GM19240 (cell line): ENCODE data around the gene RBMXL2.

Source experiments
- DNase-seq: peaks from one replicate; pipeline ENCODE4 v3.0.0; 2011; ENCODE audit warnings: low spot score; ENCODE audit not compliant: insufficient read length

Gene RBMXL2

DNA sequence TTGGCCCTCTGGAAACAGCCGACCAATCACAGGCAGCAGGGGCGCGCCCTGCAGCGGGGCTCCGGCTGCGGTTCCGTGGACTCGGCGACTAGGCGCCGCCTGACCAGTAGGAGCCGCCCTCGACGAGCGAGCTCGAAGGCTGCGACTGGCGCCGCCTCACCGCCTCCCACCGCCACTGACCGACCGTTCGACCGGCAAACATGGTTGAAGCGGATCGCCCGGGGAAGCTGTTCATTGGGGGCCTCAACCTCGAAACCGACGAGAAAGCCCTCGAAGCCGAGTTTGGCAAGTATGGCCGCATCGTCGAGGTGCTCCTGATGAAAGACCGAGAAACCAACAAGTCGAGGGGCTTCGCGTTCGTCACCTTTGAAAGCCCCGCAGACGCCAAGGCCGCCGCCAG is at the start of gene RBMXL2:
TSS of gene RBMXL2 (plus strand) at position 78 of the 400 bp plus-strand sequence. CDS start at position 201, 123 bp downstream.
- DNase-seq, result no peak

DNA sequence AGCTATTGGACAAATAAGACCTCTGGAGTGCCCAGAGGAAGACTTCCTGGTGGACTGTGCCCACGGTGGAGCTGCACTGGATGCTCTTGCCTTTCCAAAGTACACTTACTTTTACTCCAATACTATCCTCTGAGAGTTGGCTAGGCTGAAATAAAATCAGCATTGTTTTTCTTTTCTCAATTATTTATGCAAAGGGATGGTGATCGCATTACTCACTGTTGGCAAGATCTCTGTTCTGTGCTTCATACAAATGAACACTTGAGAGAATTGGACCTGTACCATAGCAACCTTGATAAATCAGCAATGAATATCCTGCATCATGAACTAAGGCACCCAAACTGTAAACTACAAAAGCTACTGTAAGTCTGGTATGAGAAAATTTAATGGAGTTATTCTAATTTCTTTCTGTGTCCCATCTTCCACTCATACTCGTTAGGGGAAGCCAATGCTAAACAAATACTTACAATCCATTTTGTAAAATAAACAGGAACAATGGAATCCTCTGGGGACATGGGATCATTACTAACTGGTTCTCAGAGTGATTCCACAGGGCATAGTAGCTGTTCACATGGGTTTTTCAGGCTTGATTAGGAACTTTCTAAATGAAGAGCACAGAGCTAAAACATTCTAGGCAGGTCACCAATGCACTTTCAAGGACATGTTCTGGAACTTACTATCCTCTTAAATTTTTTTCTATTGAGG is 42.2 kb upstream of the RBMXL2 start:
- DNase-seq, result no peak

DNA sequence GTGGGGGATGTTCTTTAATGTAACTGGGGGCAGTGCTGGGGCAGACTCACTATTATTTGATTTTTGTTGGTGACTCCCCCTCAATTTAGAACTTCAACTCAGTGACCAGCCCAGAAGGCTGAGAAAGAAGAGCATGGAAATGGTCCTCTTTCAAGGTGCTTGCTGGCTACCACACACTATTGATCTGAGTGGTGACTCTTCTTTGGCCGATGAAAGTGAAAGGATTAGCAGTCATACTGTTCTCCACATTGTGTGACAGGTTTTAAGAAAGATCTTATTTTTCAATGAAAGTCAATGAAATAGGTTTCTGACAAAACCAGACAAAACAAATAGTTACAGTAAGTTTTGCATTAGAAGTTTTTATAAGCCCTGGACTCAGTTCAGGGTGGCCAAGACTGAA is 38.6 kb upstream of the RBMXL2 start:
- no peak for DNase-seq

DNA sequence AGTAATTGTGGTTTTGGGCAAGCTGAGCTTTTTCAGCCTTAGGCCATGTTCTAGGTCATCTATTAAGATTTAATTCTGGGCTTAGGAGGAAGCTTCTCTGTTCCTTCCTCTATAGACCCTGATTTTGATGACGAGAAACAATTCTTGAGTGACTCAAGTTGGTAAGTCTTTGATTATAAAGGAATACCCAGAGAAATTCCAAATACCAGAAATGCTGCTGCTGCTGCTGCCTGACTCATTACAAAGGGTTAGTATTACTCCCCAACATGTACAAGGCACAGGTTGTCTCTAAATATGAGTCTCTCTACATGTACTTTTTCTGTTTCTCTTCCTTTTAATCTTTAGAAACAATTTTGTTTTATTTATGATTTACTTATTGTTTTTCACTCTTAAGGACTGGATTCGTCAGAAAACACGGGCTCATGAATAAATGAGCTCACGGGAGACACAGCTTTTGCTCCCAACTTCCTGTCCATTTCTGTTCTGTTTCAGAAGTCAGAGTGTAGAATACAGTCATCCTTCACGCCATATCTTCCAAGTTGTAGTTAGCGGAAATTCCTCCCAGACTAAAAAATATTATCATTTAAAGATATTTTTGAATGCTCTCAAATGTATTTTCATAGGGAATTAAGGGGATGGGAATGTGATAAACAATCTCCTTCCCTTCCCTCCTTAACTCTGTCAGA is 31.8 kb upstream of the RBMXL2 start:
- no peak for DNase-seq

GRCh38 chr11:7057641-7058040 is 31.2 kb upstream of the RBMXL2 start:
- DNase-seq, result no peak

DNA sequence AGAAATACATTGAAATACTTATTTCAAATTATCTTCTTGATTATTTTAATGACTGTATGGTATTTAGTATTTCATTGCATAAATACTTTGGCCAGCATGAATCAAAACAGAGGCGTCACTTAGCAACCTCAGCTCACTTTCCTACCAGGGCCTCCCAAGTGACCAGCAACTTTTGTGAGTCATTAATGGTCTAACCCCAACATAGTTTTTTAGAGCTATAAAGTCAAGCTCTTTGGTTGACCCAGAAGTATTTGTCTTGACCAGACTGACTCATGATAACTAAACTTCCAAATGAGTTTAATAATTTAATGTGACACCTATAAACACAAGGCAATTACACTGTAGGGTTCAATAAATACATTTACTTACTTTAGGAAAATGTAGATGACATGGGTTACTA is 27.9 kb upstream of the RBMXL2 start:
- no peak for DNase-seq

GRCh38 chr11:7062534-7062933 is 26.3 kb upstream of the RBMXL2 start:
- no peak for DNase-seq

DNA sequence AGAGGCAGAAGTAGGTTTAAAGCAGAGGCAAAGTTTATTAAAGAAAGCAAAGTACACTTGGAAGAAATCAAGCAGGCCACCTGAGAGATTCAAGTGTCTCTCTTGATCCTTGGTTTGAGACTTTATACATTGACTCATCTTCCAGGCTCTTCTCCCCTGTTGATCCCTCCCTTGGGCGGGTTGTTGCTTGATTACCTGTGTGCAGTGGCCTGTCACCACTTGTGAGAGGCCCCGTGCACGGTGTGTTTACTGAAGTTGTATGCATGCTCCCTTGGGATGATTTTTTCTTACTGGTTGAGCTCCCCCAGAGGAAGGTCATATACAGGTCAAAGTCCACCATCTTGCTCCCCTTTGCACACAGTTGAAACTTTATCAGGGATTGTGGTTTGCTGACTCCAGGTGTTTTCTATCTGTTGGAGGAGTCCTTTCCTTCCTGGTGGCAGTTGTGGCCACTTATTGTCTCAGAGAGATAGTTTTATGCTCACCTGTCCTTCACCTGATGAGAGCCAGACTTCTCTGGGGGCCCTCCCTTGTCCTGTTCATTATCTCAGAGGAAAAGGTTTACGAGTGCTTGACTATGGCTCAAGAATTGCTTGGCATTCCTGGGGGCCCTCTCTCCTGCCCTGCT is 16.3 kb upstream of the RBMXL2 start:
- no peak for DNase-seq

- DNase-seq, result no peak
These were observed 11.7 kb upstream of the RBMXL2 start for GRCh38 chr11:7077101-7077500.

DNA sequence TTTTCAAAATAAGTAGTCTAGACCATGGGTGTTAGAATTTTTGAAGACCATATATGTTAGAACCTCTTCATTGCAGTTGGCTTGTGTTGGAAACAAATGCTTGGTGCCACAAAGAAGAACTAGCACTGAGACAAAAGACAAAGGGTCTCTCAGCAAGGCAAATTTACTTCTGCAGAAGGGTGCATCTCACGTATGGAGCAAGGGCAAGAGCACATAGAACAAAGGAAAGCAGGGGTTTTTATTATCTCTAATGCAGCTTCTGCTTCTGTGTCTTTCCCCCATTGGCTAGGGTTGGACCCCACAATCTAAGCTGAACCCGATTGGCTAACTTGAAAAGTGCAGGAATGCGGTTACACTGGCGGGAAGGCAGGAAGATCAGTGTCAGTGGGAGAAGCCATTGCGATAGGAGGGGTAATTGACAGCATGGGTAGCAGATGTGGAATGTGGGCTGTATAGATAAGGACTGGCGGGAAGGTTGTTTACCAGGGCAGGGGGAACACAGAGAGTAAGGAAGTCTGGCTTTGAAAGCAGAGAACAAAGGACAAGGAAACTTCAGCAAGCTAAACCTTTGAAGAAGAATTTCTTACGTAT is 9.2 kb upstream of the RBMXL2 start:
- DNase-seq, result no peak

DNA sequence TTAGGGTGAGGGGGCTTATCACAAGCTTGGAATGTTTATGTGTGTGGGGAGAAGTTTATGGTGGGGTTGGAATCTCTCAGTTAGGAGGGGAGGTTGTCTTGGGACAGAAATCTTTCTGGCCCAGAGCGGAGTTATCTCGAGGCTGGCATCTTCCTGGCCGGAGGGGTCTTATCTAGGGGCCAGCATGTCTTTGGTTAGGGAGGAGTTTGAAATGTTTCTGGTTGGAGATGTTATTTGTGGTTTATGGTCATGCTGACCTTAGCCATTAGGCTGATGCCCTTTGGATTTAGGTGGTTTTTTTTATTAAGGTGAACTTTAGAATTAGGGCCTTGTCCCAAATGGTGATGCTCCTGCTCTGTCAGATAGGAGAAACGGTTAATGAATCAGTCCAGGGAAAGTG is 7.9 kb upstream of the RBMXL2 start:
- DNase-seq, result no peak

GRCh38 chr11:7081441-7081840 is 7.4 kb upstream of the RBMXL2 start:
- DNase-seq, result no peak

GRCh38 chr11:7089328-7090251 is 792 bp downstream of the RBMXL2 start:
- no peak for DNase-seq

DNA sequence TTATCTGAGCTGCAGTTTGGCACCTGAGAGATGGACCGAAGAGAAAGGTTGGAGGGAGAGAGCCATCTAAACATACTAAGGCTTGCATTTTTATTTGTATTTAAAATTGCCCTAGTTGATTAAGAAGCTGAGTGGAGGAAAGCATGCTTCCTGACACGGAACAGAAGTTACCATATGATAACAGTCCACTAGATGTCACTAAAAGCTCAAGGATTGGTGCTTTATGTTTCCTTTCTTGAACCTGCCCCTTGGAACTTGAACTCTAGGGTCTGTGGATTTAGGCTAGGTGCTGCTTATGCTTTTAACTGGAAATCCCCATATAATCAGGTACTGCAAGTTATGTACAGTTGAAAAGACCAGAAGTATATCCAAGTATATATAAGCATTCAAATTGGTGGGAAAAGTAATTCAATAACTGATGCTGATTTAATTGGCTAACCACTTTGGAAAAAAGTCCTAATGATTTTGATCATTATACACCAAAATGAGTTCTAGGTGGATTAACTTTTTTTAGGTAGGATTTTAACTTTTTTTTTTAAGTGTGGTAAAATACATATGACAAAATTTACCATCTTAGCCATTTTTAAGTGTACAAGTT is 9.5 kb downstream of the RBMXL2 start:
- DNase-seq, result peak; percentile 15

DNA sequence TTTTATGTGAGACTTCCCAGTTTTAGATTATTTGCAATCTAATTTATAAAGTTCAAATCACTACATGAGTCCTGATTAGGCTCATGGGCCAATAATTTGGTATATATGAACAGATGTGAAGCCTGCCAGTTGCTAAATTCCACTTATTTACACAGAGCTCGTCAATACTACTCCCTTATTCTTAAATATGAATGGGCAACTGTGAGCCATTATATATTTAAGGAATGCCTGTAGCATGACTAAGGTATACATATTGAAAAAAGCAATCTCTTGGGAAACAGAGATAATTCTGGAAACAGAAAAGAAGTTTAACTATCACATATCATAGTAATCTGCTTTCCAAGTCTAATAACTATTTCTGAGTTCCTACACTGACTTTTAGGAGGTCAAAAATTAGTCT is 27.0 kb downstream of the RBMXL2 start:
- no peak for DNase-seq

DNA sequence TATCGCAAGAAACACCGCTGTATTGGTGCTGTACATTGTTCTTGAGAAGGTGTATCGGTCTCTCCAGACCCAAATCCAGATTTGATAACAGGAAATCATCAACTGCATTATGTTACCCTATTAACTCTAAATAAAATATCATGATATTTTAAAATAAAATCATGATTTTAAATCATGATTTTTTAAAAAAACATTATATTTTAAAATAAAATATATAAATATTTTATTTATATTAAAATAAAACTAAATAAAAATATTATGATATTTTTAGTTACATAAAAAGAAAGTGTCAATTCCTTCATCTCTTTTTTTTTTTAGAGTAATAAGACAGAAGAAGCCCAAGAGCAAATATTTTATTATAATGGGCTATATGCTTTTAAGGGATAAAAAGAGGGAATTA is 27.6 kb downstream of the RBMXL2 start:
- DNase-seq, result no peak

DNA sequence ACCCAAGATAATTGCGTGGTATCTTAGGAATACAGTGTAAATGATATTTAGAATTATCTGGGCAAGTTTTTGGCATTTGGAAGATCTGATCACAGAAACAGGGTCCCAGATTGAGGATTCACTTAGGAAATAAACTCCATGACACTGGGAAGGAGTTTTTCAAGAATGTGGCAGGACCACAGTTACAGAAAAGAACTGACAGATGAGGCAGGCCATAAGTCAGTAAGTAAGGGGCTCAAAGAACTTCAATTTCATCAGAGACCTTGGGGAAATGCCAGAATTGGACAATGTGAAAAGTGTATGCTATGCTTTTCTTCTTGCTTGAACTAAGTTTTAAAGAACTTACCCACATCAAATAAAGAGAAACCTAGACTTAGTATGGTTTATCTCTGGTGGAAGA is 49.3 kb downstream of the RBMXL2 start:
- no peak for DNase-seq
